Fibroblast of villous mesenchyme (primary cell): ENCODE data around the gene TES. TPM values are rescaled to one million over a fixed set of nuclear protein-coding genes. Genes with fewer than 3 reads are reported as not detected.

Experiments used
- DNase-seq: peaks from one replicate; pipeline ENCODE4 v3.0.0-alpha.2; 2010; ENCODE audit warnings: low read depth
- H3K4me3 ChIP-seq: 2 replicates; pipeline ENCODE4 v1.5.1; 2011; ENCODE audit warnings: low read depth, mild to moderate bottlenecking, low read length
- CTCF ChIP-seq: IDR thresholded peaks from 2 replicates; pipeline ENCODE4 v1.5.1; 2012; ENCODE audit warnings: low read depth, mild to moderate bottlenecking, low read length; ENCODE audit not compliant: insufficient read depth
- total RNA-seq: library from RNA; depleted of rRNA; stranded (reverse); fragments of >200 nt; gene quantifications from 2 replicates; pipeline ENCODE4 v1.2.3, GENCODE V29; 2012

Gene TES
- total RNA-seq, 1 donor = 93.3 TPM

- peak; percentile 87 for DNase-seq
- H3K4me3 ChIP-seq = peak overlapping the region; percentile 2
- TF ChIP-seq CTCF = no peak
Measured at GRCh38 chr7:116271161-116271913, 61.0 kb downstream of the TES start.

GRCh38 chr7:116271963-116272886, 61.9 kb downstream of the TES start:
- no peak for TF ChIP-seq CTCF
- H3K4me3 ChIP-seq = peak overlapping the region; percentile 31
- peak; percentile 93 for DNase-seq

- no peak for TF ChIP-seq CTCF
- no peak overlapping the region for H3K4me3 ChIP-seq
- no peak for DNase-seq
Measured at GRCh38 chr7:116273283-116273917, 63.1 kb downstream of the TES start.

GRCh38 chr7:116273918-116274301, 63.6 kb downstream of the TES start:
- no peak overlapping the region for H3K4me3 ChIP-seq
- no peak for DNase-seq
- TF ChIP-seq CTCF = no peak

- TF ChIP-seq CTCF = no peak
- no peak overlapping the region for H3K4me3 ChIP-seq
- no peak for DNase-seq
Measured at GRCh38 chr7:116277070-116277469, 66.7 kb downstream of the TES start.

- no peak for TF ChIP-seq CTCF
- DNase-seq = no peak
- H3K4me3 ChIP-seq = no peak overlapping the region
Measured at GRCh38 chr7:116279217-116279616, 68.9 kb downstream of the TES start.
